ENCODE measurements around the gene ALDH7A1.

Gene ALDH7A1

GRCh38 chr5:126481243-126481642, 113.8 kb downstream of the ALDH7A1 start:
- no peak overlapping the region for H3K4me3 ChIP-seq (ENCODE audit: low read depth, low read length)

More at GRCh38 chr5:126481243-126481642, 113.8 kb downstream of the ALDH7A1 start:
- no peak for TF ChIP-seq CTCF (IDR thresholded peaks at IDR 0.05)
- Histone ChIP-seq H3K79me2 (no peaks in the 10 kb centered on the region), H3K4me2 (ENCODE audit: low read length) (no peak overlapping the region), H3K4me1 (no peaks in the 10 kb centered on the region), H3K9ac (no peak overlapping the region), H3K27me3 (ENCODE audit: control insufficient read depth, insufficient read depth, low read length) (no peaks in the 10 kb centered on the region), H2AFZ (no peak overlapping the region), H3K27ac (no peak overlapping the region), H3K36me3 (ENCODE audit: control insufficient read depth, insufficient read depth, low read length) (no peaks in the 10 kb centered on the region), H3K9me3 (ENCODE audit: control insufficient read depth, low read length) (no peaks in the 10 kb centered on the region)

All from parathyroid adenoma (tissue), 2 donors.